ENCODE results near the gene DNAJC9.

The DNAJC9 gene

GRCh38 chr10:73238990-73239566 is 8.0 kb downstream of the DNAJC9 start:
- DNase-seq = no peak

GRCh38 chr10:73234695-73235094 is 12.4 kb downstream of the DNAJC9 start:
- no peak for DNase-seq

GRCh38 chr10:73233883-73234282 is 13.2 kb downstream of the DNAJC9 start:
- no peak for DNase-seq

GRCh38 chr10:73232887-73233286 is 14.2 kb downstream of the DNAJC9 start:
- no peak for DNase-seq

GRCh38 chr10:73229567-73229966 is 17.5 kb downstream of the DNAJC9 start:
- DNase-seq = no peak

GRCh38 chr10:73228247-73228646 is 18.8 kb downstream of the DNAJC9 start:
- no peak for DNase-seq

GRCh38 chr10:73226663-73227062 is 20.4 kb downstream of the DNAJC9 start:
- DNase-seq = no peak

GRCh38 chr10:73225518-73225917 is 21.5 kb downstream of the DNAJC9 start:
- DNase-seq = no peak

GRCh38 chr10:73220989-73221388 is 26.1 kb downstream of the DNAJC9 start:
- DNase-seq = no peak

GRCh38 chr10:73219384-73219783 is 27.7 kb downstream of the DNAJC9 start:
- no peak for DNase-seq

- DNase-seq = no peak
Observed at GRCh38 chr10:73218431-73219191, 28.4 kb downstream of the DNAJC9 start.

GRCh38 chr10:73217628-73218027 is 29.4 kb downstream of the DNAJC9 start:
- DNase-seq = no peak

- no peak for DNase-seq
Observed at GRCh38 chr10:73215749-73216148, 31.3 kb downstream of the DNAJC9 start.

GRCh38 chr10:73211106-73211811 is 35.8 kb downstream of the DNAJC9 start:
- no peak for DNase-seq

GRCh38 chr10:73210395-73211105 is 36.5 kb downstream of the DNAJC9 start:
- no peak for DNase-seq

- DNase-seq = no peak
Observed at GRCh38 chr10:73209705-73210104, 37.4 kb downstream of the DNAJC9 start.

- DNase-seq = no peak
Observed at GRCh38 chr10:73207883-73208282, 39.2 kb downstream of the DNAJC9 start.

GRCh38 chr10:73206385-73206784 is 40.7 kb downstream of the DNAJC9 start:
- no peak for DNase-seq

- DNase-seq = no peak
Observed at GRCh38 chr10:73205890-73206289, 41.2 kb downstream of the DNAJC9 start.

GRCh38 chr10:73205081-73205480 is 42.0 kb downstream of the DNAJC9 start:
- DNase-seq = no peak
